ENCODE results near the gene DDIT3.
"Not testable (repeated sequence)": the region's sequence is repeated elsewhere in the genome, so short reads cannot be mapped to it uniquely, and the experiment has no call there.

DDIT3 gene

DNA sequence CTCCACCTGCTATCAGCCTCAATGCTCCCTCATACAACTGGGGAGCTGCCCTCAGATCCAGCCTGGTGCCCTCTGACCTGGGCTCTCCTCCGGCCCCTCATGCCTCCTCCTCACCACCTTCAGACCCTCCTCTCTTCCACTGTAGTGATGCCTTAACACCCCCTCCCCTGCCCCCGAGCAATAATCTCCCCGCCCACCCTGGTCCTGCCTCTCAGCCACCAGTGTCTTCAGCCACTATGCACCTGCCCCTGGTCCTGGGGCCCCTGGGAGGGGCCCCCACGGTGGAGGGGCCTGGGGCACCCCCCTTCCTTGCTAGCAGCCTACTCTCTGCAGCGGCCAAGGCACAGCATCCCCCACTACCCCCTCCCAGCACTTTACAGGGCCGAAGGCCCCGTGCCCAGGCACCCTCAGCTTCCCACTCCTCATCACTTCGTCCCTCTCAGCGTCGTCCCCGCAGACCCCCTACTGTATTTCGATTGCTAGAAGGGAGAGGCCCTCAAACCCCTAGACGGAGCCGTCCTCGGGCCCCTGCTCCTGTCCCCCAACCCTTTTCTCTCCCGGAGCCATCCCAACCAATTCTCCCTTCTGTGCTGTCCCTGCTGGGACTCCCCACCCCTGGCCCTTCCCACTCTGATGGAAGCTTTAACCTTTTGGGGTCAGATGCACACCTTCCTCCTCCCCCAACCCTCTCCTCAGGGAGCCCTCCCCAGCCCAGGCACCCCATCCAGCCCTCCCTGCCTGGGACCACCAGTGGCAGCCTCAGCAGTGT lies 5.5 kb upstream of the DDIT3 start:
- DNase-seq (ENCODE audit: low read depth in 2 of 2), result no peak

DNA sequence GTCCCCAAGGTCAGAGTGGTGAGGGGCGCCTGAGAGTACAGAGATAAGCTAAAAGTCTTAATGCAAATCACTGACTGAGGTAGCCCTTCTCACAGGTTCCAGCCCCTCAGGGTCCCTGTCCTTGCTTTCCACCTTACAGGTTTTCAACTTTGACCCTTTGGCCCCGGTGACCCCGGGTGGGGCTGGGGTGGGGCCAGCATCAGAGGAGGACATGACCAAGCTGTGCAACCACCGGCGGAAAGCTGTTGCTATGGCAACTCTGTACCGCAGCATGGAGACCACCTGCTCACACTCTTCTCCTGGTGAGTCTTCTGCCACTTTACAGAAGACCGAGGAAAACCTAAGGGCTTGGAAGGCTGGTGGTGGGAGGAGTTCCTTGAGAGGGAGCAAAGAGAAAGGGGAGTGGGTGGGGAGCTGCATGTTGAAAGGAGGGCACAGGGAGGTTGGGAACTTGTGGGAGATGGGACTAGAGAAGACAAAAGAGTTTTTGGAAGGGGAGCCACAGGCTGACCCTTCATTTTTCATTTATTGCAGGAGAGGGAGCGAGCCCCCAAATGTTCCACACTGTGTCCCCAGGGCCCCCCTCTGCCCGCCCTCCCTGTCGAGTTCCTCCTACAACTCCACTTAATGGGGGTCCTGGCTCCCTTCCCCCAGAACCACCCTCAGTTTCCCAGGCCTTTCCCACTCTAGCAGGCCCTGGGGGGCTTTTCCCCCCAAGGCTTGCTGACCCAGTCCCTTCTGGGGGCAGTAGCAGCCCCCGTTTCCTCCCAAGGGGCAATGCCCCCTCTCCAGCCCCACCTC lies 4.7 kb upstream of the DDIT3 start:
- no peak for DNase-seq (ENCODE audit: low read depth in 2 of 2)

DNA sequence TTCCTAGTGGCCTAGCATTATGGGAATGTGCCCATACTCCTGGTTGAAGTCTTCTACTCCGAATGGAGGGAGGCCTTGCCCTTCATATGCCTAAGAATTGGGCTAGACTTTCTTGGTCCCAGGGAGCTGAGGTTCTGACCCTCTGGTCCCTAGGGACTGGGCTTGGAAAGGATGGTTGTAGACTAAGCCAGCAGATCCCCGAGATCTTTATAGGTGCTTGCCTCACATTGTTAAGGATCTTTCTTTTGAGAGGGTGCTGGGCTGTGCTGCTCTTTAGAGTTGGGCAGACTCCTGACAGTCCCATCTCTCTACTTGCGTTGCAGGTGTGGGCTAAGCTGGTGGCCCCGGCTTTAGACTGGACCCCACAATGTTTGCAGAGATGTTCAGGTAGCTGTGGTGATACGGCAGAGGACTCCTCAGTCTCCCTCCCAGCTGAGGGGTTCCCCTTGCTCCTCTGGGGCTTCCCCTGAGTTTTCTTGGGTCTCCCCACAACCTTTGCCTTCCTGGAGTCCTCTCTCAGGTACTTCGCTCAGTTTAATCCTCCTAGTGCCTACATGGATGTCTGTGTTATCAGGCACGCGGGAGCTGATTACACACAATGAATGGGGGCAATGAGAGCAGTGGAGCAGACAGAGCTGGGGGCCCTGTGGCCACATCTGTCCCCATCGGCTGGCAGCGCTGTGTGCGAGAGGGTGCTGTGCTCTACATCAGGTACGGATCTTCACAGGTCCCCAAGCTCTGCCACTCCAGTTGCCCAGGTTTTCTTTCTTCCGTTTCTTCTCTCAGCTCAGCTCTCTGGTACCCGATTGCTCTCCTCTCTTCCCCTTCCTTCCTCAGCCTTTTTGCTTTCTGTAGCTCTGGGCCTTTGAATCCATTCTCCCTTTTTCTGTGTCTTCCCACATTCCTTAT lies 3.6 kb upstream of the DDIT3 start:
- DNase-seq (ENCODE audit: low read depth in 2 of 2), result no peak

DNA sequence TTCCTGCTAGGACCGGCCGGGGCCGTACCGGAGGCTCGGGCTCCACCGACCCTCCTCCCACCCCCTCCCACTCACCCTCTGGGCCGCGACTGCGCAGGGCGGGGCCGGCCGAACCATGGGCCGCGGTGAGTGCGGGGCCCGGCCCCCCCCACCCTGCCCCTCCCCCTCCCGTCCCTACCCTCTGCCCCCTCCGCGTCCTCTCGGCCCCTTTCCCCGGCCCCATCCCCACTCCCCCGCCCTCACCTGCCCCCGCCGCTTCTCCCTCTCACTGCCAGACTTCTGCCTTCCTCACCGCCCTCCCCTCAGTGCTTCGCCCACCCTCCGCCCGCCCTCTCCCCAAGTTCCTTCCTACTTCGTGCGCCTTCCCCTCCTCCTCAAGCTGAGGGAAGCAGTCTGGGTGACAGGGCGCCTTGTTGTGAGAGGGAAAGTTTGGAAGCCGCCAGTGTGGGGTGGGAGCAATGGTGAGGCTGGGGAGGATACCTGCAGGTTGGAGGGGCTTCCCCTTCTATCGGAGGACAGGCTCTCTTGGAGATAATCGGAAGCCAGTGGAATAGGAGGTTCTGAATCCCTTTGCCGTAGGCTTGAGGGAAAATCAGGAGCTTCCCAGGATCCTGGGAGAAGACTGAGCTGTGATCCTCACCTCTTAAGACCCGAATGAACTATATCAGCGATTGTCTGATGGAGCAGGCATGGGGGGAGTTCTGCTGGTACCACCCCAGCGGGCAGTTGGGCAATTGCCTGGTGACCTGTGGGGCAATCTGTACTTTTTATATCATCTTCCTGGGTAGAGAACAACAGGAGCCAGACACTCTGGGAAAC lies 2.8 kb upstream of the DDIT3 start:
- no peak for DNase-seq (ENCODE audit: low read depth in 2 of 2)

DNA sequence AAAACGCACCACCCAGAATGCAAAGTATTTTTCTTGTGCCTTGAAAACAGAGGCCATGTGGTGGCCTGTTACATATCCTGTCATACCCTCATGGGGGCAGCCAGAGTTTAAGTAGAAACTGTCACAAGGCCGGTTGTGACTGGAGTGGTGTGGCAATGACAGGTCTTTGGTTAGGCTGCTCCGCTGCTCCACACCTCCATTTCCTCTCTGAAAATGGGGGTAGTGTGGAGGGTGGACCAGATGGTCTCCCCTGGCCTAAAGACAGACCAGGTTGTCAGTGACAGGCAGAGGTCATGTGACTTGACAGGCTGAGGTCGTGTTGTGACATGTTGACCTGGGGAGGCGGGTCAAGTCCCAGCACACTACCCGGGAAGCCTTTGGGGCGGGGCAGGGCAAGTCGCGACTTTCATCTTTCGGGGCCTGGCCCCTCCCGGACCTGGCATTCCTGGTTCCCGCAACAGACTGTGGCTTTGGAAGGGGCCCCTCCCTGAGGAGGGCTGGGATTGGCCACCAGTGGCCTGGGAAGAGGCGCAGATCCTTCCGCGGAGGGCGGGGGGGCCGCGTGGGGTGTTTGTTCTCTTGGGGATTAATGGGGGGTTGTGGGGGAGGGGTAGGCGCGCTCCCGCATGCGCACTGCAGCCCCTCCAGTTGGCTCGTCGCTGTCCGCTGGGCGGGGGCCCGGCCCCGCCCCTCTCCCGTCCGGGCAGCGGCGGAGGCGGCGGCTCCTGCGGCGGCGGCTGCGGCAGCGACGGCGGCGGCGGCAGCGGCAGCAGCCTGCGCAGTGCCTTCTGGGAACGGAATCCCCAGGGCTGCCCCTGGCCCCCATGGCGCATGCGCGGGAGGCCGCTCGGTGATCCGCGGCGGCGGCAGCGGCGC lies 1.9 kb upstream of the DDIT3 start, which contains the start of gene MBD6:
Gene MBD6 (plus strand): TSS at position 814 of the 876 bp plus-strand sequence. CDS start 1,480 bp downstream, outside the sequence.
- peak; percentile 90 to 92 for DNase-seq (ENCODE audit: low read depth in 2 of 2)

DNA sequence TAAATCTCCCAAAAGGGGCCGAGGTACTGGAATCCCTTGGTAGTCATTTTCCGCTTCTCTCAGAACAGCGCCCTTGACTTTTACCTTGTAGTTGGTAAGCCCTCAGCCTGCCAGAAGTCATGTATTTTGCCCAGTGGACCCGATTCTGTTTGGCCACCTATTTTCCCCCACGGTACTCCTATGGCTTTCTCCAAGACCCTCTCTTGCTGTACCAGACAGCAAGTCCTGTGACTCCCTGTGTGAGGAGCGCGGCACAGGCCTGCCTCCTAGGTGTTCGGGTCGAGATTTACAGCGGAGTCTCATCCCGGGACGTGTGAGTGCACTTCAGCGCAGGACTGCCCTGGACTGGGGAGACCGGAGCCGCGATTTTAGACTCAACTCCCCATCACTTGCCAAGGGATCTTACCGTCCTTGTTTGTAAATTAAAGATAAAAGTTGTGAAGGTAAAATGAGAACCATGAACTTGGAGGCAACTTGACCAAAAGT lies 1.3 kb upstream of the DDIT3 start:
- DNase-seq (ENCODE audit: low read depth in 2 of 2), result no peak

DNA sequence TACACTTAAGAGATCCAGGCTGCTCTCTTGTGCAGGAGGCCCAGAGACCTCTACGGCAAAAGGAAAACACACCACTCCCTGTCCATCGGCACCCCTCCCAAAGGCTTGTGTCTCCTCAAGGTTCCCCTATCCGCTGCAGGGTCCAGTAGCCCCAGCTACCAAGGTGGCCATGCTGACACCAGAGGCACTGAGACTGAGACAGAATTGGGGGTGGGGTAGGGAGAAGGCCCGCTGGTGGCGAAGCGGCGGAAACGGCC lies 590 bp downstream of the DDIT3 start:
- no peak for DNase-seq (ENCODE audit: low read depth in 2 of 2)

DNA sequence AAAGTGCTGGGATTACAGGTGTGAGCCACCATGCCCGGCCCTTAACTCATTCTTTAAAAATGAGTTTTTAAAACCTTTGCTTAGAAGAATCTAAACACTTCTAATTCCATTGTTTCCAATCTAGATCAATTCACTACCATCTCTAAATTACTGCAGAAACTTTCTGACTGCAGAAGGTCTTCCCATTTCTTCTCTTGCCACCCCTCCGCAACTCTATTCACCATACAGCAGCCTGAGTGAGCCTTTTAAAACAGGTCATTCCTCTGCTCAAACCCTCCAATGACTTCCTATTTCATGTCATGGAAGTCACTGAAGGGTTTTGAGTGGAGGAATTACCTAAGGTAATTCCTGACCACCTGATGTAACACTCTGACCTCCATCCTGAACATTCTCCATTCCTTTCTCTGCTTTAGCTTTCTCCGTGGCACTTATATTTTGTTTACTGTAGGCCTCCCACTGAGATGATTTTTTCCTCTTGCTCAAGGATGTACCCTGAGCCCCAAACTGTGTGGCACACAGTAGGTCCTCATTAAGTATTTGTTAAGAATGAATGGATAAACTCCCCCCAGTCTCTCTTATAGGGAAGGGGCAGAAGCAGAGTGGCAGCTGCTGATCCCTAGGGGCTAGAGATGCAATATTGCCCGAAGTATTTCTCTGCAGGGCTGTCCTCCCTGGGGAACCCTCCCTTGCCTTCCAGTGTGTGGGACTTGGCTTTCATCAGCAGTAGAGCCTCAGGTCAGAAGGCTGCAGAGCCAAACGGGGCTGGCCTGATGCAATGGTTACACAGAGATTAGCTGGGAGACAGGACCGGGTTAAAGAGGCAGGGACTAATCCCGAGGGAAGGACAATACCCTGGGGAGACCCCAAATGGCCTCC lies 1.2 kb downstream of the DDIT3 start:
- DNase-seq (ENCODE audit: low read depth in 2 of 2), result no peak

DNA sequence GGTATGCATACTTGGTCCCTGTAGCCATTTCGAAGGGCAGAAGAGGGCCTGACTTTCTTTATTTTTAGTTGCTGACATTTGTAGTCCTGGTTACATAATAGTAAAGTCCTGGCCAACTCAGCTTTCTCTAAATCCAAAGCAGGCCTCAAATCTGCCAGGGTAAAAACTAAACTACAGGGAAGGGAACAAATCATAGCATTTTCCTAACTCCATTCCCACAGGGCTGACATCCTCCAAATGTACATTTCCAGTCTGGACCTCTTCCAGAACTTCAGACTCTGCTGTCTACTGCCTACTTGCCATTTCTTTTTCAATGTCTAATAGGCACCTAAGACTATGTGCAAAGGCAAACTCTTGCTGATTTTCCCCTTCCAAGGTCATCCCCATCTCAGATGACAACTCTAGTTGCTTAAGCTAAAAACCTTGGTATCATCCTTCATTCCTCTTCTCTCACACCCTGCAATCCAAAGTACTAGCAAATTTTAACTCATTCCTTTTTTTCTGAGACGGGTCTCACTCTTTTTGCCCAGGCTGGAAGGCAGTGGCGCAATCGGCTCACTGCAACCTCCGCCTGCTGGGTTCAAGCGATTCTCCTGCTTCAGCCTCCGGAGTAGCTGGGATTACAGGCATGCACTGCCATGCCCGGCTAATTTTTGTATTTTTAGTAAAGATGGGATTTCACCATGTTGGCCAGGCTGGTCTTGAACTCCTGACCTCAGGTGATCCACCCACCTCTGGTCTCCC lies 2.0 kb downstream of the DDIT3 start:
- DNase-seq (ENCODE audit: low read depth in 2 of 2), result no peak

DNA sequence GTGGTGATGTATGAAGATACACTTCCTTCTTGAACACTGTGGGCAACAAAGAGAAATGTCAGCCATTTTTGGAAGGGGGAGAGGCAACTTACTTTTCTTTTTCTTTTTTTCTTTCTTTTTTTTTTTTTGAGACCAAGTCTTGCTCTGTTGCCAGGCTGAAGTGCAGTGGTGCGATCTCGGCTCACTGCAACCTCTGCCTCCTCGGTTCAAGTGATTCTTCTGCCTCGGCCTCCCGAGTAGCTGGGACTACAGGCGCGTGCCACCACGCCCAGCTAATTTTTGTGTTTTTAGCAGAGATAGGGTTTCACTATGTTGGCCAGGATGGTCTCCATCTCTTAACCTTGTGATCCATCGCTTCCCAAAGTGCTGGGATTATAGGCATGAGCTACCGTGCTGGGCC lies 2.6 kb downstream of the DDIT3 start:
- not testable (repeated sequence) for DNase-seq (ENCODE audit: low read depth in 2 of 2)

DNA sequence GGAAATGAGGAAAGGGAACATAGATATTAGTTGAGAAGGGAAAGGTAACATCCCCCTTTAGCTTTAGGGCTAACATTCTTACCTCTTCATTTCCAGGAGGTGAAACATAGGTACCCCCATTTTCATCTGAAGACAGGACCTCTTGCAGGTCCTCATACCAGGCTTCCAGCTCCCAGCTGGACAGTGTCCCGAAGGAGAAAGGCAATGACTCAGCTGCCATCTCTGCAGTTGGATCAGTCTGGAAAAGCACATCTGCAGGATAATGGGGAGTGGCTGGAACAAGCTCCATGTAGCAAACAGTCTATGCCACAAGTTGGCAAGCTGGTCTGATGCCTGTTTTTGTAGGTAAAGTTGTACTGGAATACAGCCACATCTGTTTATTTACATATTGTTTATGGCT lies 3.1 kb downstream of the DDIT3 start:
- DNase-seq (ENCODE audit: low read depth in 2 of 2), result no peak

DNA sequence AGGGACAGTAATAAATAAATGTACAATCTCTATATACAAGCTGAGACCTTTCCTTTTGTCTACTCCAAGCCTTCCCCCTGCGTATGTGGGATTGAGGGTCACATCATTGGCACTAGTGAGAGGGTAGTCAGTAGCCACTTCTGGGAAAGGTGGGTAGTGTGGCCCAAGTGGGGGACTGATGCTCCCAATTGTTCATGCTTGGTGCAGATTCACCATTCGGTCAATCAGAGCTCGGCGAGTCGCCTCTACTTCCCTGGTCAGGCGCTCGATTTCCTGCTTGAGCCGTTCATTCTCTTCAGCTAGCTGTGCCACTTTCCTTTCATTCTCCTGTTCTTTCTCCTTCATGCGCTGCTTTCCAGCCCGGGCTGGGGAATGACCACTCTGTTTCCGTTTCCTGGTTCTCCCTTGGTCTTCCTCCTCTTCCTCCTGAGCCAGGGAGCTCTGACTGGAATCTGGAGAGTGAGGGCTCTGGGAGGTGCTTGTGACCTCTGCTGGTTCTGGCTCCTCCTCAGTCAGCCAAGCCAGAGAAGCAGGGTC lies 3.6 kb downstream of the DDIT3 start:
- DNase-seq (ENCODE audit: low read depth in 2 of 2), result no peak

DNA sequence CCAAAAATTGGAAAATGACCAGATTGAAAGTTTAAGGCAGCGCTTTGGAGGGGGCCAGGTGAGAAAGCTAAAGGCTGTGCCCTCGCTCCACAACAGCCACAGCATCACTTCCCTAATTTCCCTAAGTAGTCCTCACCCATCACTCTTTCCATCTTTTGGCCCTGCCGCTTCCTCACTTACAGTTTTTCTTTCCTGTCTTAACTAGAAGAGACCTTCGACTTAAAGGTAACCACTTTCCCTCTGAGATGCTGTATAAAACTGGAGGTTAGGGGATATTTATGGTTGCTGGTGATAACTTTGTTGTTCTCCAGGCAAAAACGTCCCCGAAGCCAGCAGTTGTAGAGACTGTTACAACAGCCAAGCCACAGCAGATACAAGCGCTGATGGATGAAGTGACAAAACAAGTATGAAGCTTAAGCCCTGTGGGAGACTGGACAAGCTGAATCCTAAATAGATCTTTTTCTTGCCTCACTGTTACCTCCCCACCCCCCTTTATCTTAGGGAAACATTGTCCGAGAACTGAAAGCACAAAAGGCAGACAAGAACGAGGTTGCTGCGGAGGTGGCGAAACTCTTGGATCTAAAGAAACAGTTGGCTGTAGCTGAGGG lies 4.3 kb downstream of the DDIT3 start:
- no peak for DNase-seq (ENCODE audit: low read depth in 2 of 2)

DNA sequence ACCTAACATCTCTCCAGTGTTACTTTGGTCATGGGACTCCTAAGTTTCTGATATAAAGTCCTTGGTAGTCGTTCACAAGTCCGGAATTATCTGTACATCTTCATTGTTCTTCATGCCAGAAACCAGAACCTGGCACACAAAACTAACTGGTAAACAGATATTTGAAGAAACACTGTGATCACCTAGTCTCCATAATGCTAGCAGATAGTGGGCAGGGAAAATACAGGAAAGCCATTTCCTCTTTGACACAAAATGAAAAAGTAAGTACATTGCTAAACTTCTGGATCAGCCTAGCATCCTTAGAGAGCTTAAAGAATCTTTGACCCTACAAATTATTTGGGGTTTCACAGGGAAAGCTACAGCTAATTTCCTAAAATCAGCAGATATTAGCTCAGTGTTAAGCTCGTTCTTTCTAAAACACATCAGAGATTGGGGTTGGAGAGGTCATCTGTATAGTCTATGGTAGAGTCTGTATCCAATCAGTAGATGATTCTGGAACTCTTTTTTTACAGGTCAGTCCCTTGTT lies 4.8 kb downstream of the DDIT3 start:
- DNase-seq (ENCODE audit: low read depth in 2 of 2), result no peak

DNA sequence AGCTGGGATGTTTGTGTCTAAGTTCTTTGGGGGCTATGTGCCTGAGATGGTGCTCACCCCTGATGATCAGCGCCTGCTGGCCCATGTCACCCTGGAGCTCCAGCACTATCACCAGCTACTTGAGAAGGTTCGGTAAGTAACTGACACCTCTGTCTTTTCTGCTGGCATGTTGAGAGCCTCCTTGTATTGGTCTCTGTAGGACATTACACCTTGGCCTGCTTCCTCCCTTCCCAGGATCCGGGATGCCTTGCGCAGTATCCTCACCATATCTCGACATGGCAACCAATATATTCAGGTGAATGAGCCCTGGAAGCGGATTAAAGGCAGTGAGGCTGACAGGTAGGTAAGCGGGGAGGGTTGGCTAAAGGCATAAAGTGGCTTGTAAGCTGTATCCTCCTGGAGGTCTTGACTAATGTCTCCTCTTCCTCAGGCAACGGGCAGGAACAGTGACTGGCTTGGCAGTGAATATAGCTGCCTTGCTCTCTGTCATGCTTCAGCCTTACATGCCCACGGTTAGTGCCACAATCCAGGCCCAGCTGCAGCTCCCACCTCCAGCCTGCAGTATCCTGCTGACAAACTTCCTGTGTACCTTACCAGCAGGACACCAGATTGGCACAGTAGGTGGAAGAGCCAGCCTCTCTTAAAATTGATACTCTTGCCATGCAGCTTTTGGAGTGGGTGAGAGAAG lies 5.5 kb downstream of the DDIT3 start:
- DNase-seq (ENCODE audit: low read depth in 2 of 2), result no peak

DNA sequence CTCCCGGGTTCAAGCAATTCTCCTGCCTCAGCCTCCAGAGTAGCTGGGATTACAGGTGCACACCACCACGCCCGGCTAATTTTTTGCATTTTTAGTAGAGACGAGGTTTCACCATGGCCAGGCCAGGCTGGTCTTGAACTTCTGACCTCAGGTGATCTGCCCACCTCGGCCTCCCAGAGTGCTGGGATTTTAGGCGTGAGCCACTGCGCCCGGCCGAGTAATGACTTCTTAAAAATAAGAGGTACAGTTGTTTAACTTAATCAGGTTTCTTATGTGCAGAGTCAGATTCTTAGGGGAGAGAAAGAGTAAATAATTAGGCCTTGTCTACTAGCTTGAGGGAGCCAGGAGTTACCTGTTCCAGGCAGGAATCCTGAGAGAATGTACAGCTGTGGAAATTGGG lies 6.1 kb downstream of the DDIT3 start:
- not testable (repeated sequence) for DNase-seq (ENCODE audit: low read depth in 2 of 2)

DNA sequence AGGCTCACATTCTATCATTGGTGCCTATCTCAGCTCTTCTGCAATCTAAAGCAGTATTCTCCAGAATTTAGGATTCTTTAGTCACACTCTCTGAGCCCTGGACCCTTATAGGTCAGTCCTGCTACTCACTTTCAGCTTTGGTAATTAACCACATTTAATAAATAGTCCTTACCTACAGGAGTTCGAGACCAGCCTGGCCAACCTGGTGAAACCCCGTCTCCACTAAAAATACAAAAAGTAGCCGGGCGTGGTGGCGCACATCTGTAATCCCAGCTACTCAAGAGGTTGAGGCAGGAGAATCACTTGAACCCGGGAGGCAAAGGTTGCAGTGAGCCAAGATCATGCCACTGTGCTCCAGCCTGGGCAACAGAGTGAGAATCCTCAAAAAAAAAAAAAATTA lies 6.6 kb downstream of the DDIT3 start:
- DNase-seq (ENCODE audit: low read depth in 2 of 2), result not testable (repeated sequence)
